Endothelial cell of umbilical vein (primary cell): ENCODE results near the gene KRCC1. TPM values are rescaled to one million over a fixed set of nuclear protein-coding genes. Genes with fewer than 3 reads are reported as not detected.

ENCODE experiments used
- BruUV-seq: library from RNA; stranded (reverse); fragments of 400-500 nt; replicated peaks from 2 replicates; lab custom pipeline; 2021; lab: Mats Ljungman, UMichigan
- CTCF ChIA-PET: fragments of 300-600, 350-600 bp; sonication (Branson Sonifier 250); formaldehyde crosslinking; loops from one replicate; lab custom pipeline; 2021; ENCODE audit warnings: antibody characterized with exemption, inconsistent platforms; lab: Charles Lee
- POLR2A ChIA-PET: fragments of 300-600, 350-600 bp; sonication (Branson Sonifier 250); formaldehyde crosslinking; loops from one replicate; lab custom pipeline; 2021; ENCODE audit warnings: antibody characterized with exemption, inconsistent platforms; lab: Charles Lee
- DNase-seq: peaks from one replicate; pipeline ENCODE4 v3.0.0-alpha.2; 2011; ENCODE audit warnings: low read depth, low spot score
- FAIRE-seq: peaks from 2 replicates; lab custom pipeline; 2011; peaks lifted over from hg19 to GRCh38; lab: Jason Lieb, UNC
- H2AFZ ChIP-seq: 2 replicates; pipeline ENCODE4 v1.6.0; 2012; ENCODE audit warnings: low read depth, low read length, control low read depth, inconsistent platforms
- H3K27ac ChIP-seq: 2 replicates; pipeline ENCODE4 v1.5.1; 2011; ENCODE audit warnings: low read depth, mild to moderate bottlenecking, control low read depth, low read length, moderate library complexity; ENCODE audit not compliant: insufficient read depth
- H3K27me3 ChIP-seq, 2 experiments: 2 replicates each; pipeline versions ENCODE4 v1.6.0 to v1.6.1; 2011; ENCODE audit warnings: low read length in 2 of 2, mixed read lengths in 1 of 2; ENCODE audit not compliant: control insufficient read depth in 2 of 2, insufficient read depth in 2 of 2
- H3K36me3 ChIP-seq, 2 experiments: 2 replicates in 1 of 2; 3 replicates in 1 of 2; pipeline ENCODE4 v1.5.1; 2011; ENCODE audit warnings: low read length in 2 of 2, mild to moderate bottlenecking in 1 of 2, moderate library complexity in 1 of 2; ENCODE audit not compliant: control insufficient read depth in 2 of 2, insufficient read depth in 2 of 2; ENCODE audit errors: extremely low read depth in 1 of 2
- H3K4me1 ChIP-seq: 3 replicates; pipeline ENCODE4 v1.5.1; 2011; ENCODE audit warnings: mild to moderate bottlenecking, low read length; ENCODE audit not compliant: control insufficient read depth, insufficient read depth; ENCODE audit errors: extremely low read depth
- H3K4me2 ChIP-seq: 2 replicates; pipeline ENCODE4 v1.6.1; 2011; ENCODE audit warnings: low read length, control low read depth, mixed read lengths; ENCODE audit not compliant: insufficient read depth
- H3K4me3 ChIP-seq, 3 experiments: fragments of 200-600 bp in 1 of 3; sonication (generic), shearing (Covaris generic) in 1 of 3; replicated peaks in 1 of 3; 2 replicates each; pipeline ENCODE4 v1.5.1; 2011 to 2016; ENCODE audit warnings: control low read depth in 3 of 3, low read length in 3 of 3, mild to moderate bottlenecking in 2 of 3, inconsistent platforms in 1 of 3, low read depth in 1 of 3, moderate library complexity in 1 of 3; ENCODE audit not compliant: insufficient read depth in 1 of 3
- H3K79me2 ChIP-seq: 2 replicates; pipeline ENCODE4 v1.6.0; 2012; ENCODE audit warnings: low read length, inconsistent platforms; ENCODE audit not compliant: control insufficient read depth, insufficient read depth
- H3K9ac ChIP-seq: replicated peaks from 2 replicates; pipeline ENCODE3; 2011; ENCODE audit warnings: low read length, control low read depth; ENCODE audit not compliant: insufficient read depth; ENCODE audit errors: extremely low read depth
- H3K9me1 ChIP-seq: replicated peaks from 3 replicates; pipeline ENCODE4 v1.6.0; 2011; ENCODE audit warnings: mild to moderate bottlenecking, low read length; ENCODE audit not compliant: control insufficient read depth, insufficient read depth; ENCODE audit errors: extremely low read depth
- H3K9me3 ChIP-seq: replicated peaks from 2 replicates; pipeline ENCODE4 v1.5.1; 2012; ENCODE audit warnings: low read length, inconsistent platforms; ENCODE audit not compliant: control insufficient read depth, insufficient read depth
- H4K20me1 ChIP-seq: replicated peaks from 2 replicates; pipeline ENCODE3; 2011; ENCODE audit warnings: mild to moderate bottlenecking, low read length; ENCODE audit not compliant: control insufficient read depth, insufficient read depth; ENCODE audit errors: extremely low read depth
- CTCF ChIP-seq, 2 donors: IDR thresholded peaks; 1 replicate in 1 of 2; 2 replicates in 1 of 2; pipeline ENCODE4 v1.5.1; 2011; ENCODE audit warnings: low read length in 2 of 2, mild to moderate bottlenecking in 2 of 2, moderate library complexity in 2 of 2, control low read depth in 1 of 2, inconsistent platforms in 1 of 2, low read depth in 1 of 2; ENCODE audit not compliant: insufficient read depth in 1 of 2; ENCODE audit errors: extremely low read depth in 1 of 2
- FOS ChIP-seq: IDR thresholded peaks from 2 replicates; pipeline ENCODE4 v1.6.1; 2011; ENCODE audit warnings: mild to moderate bottlenecking, low read length, moderate library complexity, borderline replicate concordance; ENCODE audit not compliant: insufficient read depth
- GATA2 ChIP-seq: IDR thresholded peaks from 2 replicates; pipeline ENCODE4 v1.7.0; 2011; ENCODE audit warnings: low read depth, mild to moderate bottlenecking, moderate library complexity, mixed read lengths, low read length; ENCODE audit not compliant: insufficient read length, insufficient read depth
- JUN ChIP-seq: IDR thresholded peaks from 2 replicates; pipeline ENCODE4 v1.6.1; 2011; ENCODE audit warnings: borderline replicate concordance, low read depth; ENCODE audit not compliant: insufficient read length, insufficient read depth
- MAX ChIP-seq: IDR thresholded peaks from 2 replicates; pipeline ENCODE4 v1.6.1; 2011; ENCODE audit not compliant: insufficient read depth, insufficient read length
- MYC ChIP-seq: IDR thresholded peaks from one replicate; pipeline ENCODE4 v1.6.1; 2011; ENCODE audit warnings: mild to moderate bottlenecking, low read depth, low read length
- POLR2A ChIP-seq: IDR thresholded peaks from 2 replicates; pipeline ENCODE4 v1.6.1; 2012; ENCODE audit warnings: low read depth, mild to moderate bottlenecking, control low read depth, low read length
- dilution Hi-C: fragments of 300-500 bp; cut with MboI; formaldehyde crosslinking; loops from one replicate; pipeline ENCODE4 v1.15.0; 2019; ENCODE audit warnings: low sequenced_read_pairs; ENCODE audit not compliant: extremely low pct_ligation_motif_present
- intact Hi-C: fragments of 100-400 bp; cut with micrococcal nuclease; formaldehyde crosslinking; loops from one replicate; pipeline ENCODE4 v1.10.0; 2022
- polyA plus RNA-seq, 4 experiments: library from polyadenylated mRNA; depleted of rRNA in 3 of 4; stranded (reverse) in 3 of 4; unstranded in 1 of 4; fragments of >200 nt; gene quantifications; 2 replicates each; pipeline versions ENCODE4 v1.2.1 to v1.2.3, GENCODE V29; 2011 to 2012; ENCODE audit warnings: missing spikeins in 1 of 4
- total RNA-seq: library from RNA; stranded (reverse); gene quantifications from 2 replicates; pipeline ENCODE4 v1.2.3, GENCODE V29; 2021

KRCC1 gene
- total and polyA plus RNA-seq, 2 donors (not counting 3 experiments of a cell fraction or from before 2014, with no cell fraction given) = 7.4 to 15.0 TPM

GRCh38 chr2:88058191-88058590 is 2.6 kb upstream of the KRCC1 start:
- H3K9ac ChIP-seq = no peak overlapping the region
- H3K36me3 ChIP-seq = no peaks in the 10 kb centered on the region
- no peak for DNase-seq
- CTCF ChIA-PET = no interaction called here
- no peak overlapping the region for H3K27ac ChIP-seq
- no peaks in the 10 kb centered on the region for H3K9me3 ChIP-seq
- POLR2A ChIA-PET = no interaction called here
- peaks cover 1 to 12% of the 10 kb centered on the region in 2 experiments for H3K27me3 ChIP-seq
- no TSS peak for BruUV-seq
- H3K9me1 ChIP-seq = no peaks in the 10 kb centered on the region
- no peak for TF ChIP-seq GATA2
- TF ChIP-seq CTCF (IDR thresholded peaks at IDR 0.05; ENCODE audit: extremely low read depth in 1 of 2, insufficient read depth in 1 of 2, low read depth in 1 of 2, low read length in 2 of 2) = no peak
- TF ChIP-seq POLR2A = no peak
- no peak for TF ChIP-seq JUN
- TF ChIP-seq MYC = no peak
- no peak for TF ChIP-seq MAX
- TF ChIP-seq FOS = no peak
- no peaks in the 10 kb centered on the region for H4K20me1 ChIP-seq
- intact Hi-C loops = no loop called here
- no peak for FAIRE-seq
- no peak overlapping the region for H3K4me3 ChIP-seq
- dilution Hi-C loops = no loop called here
- H3K79me2 ChIP-seq = peaks cover 23% of the 10 kb centered on the region
- no peak overlapping the region for H2AFZ ChIP-seq
- H3K4me1 ChIP-seq = peaks cover 19% of the 10 kb centered on the region
- H3K4me2 ChIP-seq = no peak overlapping the region
